Measurements from ENCODE around the gene MYOZ3. TPM values are rescaled to one million over a fixed set of nuclear protein-coding genes. Genes with fewer than 3 reads are reported as not detected.

Gene MYOZ3
- total RNA-seq, 1 donor: 0.72 TPM

GRCh38 chr5:150651924-150652671 is 9.0 kb upstream of the MYOZ3 start:
- no peak for TF ChIP-seq CTCF (IDR thresholded peaks at IDR 0.05; ENCODE audit: insufficient read depth, low read length)

GRCh38 chr5:150653145-150653761 is 7.8 kb upstream of the MYOZ3 start:
- no peak overlapping the region for H3K4me3 ChIP-seq (ENCODE audit: low read depth, low read length)
- DNase-seq (ENCODE audit: low read depth): peak; percentile 66
- TF ChIP-seq CTCF (IDR thresholded peaks at IDR 0.05; ENCODE audit: insufficient read depth, low read length): peak; percentile 77

More at GRCh38 chr5:150651924-150652671, 9.0 kb upstream of the MYOZ3 start:
- DNase-seq (ENCODE audit: low read depth): no peak
- H3K4me3 ChIP-seq (ENCODE audit: low read depth, low read length): no peak overlapping the region

- no peak for DNase-seq (ENCODE audit: low read depth)
- TF ChIP-seq CTCF (IDR thresholded peaks at IDR 0.05; ENCODE audit: insufficient read depth, low read length): no peak
- H3K4me3 ChIP-seq (ENCODE audit: low read depth, low read length): no peak overlapping the region
Measured at GRCh38 chr5:150653762-150654556, 7.1 kb upstream of the MYOZ3 start.

GRCh38 chr5:150655221-150655620 is 5.8 kb upstream of the MYOZ3 start:
- DNase-seq (ENCODE audit: low read depth): no peak
- no peak overlapping the region for H3K4me3 ChIP-seq (ENCODE audit: low read depth, low read length)
- TF ChIP-seq CTCF (IDR thresholded peaks at IDR 0.05; ENCODE audit: insufficient read depth, low read length): no peak

- DNase-seq (ENCODE audit: low read depth): peak; percentile 54
- TF ChIP-seq CTCF (IDR thresholded peaks at IDR 0.05; ENCODE audit: insufficient read depth, low read length): peak; percentile 68
- peak overlapping the region; percentile 68 for H3K4me3 ChIP-seq (ENCODE audit: low read depth, low read length)
Measured at GRCh38 chr5:150656191-150657132, 4.6 kb upstream of the MYOZ3 start.

GRCh38 chr5:150658121-150658520 is 2.9 kb upstream of the MYOZ3 start:
- no peak overlapping the region for H3K4me3 ChIP-seq (ENCODE audit: low read depth, low read length)
- no peak for DNase-seq (ENCODE audit: low read depth)
- no peak for TF ChIP-seq CTCF (IDR thresholded peaks at IDR 0.05; ENCODE audit: insufficient read depth, low read length)
